GM12875 (cell line): ENCODE measurements around the gene ATG10.
A peak's percentile ranks its signal among the peaks of the same experiment; 100 is the strongest.

Source experiments
- H3K4me3 ChIP-seq: one replicate; pipeline ENCODE4 v1.5.1; 2011; ENCODE audit warnings: low read depth, low read length, control low read depth
- TF ChIP-seq, protein P1 (sequence below): IDR thresholded peaks from 2 replicates; pipeline ENCODE4 v1.5.1; 2011; ENCODE audit warnings: low read depth, mild to moderate bottlenecking, control low read depth, inconsistent platforms, low read length, moderate library complexity, borderline replicate concordance; ENCODE audit not compliant: insufficient read depth

ATG10 gene

DNA sequence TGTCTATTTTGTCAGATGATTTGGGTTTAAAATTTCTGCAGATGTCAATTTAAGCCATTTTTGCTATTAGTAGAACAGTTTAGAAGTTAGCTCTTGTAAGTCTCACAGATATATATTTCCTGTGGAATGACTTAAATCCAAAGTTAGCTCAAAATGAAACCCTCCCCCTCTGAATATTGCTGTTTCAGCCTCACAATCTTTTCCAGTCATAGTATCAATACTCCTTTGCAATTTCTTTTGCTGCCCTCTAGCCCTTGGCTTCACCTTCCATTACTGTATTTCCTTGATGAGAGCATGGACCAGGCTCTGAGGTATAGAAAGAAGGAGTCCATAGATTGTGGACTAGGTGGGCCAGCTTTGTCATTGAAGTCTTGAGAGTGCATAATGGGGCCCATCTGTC, 124.4 kb downstream of the ATG10 start:
- TF ChIP-seq, protein P1, sequence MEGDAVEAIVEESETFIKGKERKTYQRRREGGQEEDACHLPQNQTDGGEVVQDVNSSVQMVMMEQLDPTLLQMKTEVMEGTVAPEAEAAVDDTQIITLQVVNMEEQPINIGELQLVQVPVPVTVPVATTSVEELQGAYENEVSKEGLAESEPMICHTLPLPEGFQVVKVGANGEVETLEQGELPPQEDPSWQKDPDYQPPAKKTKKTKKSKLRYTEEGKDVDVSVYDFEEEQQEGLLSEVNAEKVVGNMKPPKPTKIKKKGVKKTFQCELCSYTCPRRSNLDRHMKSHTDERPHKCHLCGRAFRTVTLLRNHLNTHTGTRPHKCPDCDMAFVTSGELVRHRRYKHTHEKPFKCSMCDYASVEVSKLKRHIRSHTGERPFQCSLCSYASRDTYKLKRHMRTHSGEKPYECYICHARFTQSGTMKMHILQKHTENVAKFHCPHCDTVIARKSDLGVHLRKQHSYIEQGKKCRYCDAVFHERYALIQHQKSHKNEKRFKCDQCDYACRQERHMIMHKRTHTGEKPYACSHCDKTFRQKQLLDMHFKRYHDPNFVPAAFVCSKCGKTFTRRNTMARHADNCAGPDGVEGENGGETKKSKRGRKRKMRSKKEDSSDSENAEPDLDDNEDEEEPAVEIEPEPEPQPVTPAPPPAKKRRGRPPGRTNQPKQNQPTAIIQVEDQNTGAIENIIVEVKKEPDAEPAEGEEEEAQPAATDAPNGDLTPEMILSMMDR = no peak
- no peak overlapping the region for H3K4me3 ChIP-seq

DNA sequence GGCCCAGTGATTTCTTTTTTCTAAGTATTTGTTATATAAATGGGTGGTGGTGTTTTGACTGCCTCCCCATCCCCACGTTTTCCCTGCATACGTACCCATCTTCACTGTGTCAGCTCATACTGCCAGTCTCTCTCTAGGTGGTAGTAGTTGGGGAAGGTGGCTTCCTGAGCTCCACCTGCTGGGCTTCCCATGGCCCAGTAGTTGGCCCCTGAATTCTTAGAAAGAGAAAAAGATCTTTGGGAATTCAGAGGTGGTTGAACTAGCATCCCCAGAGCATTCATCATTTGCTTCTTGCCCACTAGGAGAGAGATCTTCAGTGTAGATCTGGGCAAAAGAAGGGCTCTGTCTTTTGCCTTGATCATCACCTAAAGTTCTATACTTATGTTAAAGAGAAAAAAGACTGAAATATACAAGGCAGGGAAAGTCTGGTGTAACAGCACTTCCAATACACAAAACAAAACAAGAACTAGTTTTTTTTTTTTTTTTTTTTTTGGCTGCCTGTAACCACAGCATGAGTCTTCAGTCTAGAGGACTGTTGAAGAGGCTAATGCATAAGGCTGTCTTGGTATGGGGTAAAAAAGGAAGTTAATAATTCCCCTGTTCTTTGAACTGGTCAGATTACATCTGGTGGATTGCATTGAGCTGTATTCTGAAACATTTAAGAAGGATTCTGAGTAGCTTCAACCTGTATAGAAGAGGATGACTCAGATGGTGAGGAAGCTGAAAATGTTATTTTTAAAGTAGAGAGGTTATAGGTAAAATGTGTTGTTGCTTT, 128.7 kb downstream of the ATG10 start:
- TF ChIP-seq, protein P1 = no peak
- H3K4me3 ChIP-seq = no peak overlapping the region

DNA sequence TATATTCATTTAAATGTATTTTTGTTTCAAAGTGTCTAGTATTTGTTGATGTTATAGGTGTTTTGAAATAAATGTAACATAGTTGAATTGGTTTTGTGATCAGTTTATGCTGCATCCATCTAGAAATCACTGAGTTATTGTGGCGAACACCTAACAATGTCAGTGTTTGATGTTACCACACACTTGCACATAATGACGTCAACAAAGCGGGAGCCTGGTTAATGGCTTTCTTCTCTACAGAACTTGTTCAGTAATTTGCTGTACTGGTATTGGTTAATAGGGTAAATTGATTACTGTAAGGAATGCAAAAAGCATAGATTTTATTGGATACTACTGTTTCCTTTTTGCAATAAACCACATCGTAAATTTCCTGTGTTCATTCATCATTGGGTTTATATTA, 133.0 kb downstream of the ATG10 start:
- TF ChIP-seq, protein P1 = no peak
- no peak overlapping the region for H3K4me3 ChIP-seq

DNA sequence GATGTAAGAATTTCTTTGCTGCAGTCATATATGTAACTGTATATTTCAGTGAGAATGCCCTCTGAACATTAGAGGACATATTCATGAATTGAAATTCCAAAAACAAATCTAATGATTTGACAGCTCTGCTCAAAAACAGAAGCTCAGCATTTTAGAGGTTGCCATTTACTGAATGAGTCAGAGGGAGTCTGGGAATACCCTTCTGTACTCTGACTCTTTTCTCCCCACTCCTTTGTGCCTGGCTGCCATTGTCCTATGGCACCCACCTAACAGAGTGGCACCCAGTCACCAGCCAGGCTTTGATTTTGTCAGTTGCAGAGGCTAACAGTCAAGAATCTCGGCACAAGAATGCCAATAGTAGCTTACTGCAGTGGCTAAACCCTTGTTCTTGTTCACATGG, 133.6 kb downstream of the ATG10 start:
- TF ChIP-seq, protein P1 = no peak
- no peak overlapping the region for H3K4me3 ChIP-seq

DNA sequence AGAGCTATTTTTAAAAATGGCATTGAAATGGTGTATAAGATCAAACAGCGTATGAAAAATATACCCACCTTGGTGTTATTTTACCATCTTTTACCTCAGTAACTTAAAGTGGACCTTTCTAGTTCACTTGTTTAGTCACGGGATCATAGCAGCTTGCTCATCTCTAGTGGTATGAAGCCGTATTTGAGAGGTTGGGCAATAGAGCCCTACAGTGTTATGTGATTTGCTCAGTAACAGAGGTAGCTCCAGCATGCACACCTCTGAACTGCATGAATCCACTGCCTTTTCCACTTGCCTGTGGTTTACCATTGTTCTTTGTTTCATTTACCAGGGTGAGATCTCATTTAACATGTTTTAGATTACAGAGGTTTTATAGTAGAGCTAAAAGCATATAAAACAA, 134.4 kb downstream of the ATG10 start:
- TF ChIP-seq, protein P1 = no peak
- no peak overlapping the region for H3K4me3 ChIP-seq

DNA sequence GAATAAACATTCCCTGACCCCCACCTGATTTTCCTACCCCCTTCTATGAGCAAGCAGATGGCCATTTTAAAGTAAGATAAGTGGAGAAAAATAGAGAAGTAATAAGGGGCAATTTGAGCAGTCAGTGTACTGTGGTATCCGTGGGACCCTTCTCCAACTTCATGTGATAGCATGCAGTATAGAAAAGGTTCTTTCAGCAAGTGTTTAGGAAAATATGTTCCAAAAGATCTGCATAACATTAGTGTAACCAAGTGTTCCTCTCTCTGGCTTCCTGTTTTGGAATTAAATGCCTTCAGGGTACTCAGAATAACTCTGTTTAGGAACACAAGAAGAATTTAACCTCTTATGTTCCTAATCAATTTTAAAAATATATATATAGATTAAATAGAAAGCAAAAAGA, 134.9 kb downstream of the ATG10 start:
- H3K4me3 ChIP-seq = no peak overlapping the region
- TF ChIP-seq, protein P1 = no peak

DNA sequence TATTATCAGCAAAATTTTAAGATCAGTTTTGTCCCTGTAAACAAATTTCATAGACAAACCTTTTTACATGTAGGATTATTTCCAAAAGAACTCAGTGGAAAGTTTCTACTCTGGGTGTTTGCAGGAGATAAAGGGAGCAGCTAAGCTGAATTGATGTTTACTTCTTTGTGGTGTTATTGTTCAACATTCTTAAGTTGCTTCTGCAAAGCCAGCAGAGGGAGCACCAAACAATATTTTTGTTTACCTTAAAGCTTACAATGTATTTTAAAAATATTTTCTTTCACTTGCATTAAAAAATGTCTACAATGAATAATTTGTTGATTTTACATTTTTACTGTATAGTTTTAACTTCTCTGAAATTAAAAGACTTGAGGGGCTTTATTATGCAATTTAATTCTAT, 135.4 kb downstream of the ATG10 start:
- TF ChIP-seq, protein P1 = peak; percentile 15; the same call in 1 of the 2 replicates
- no peak overlapping the region for H3K4me3 ChIP-seq
